CD4-positive, alpha-beta memory T cell (primary cell): ENCODE data around the gene FGD3. TPM values are rescaled to one million over a fixed set of nuclear protein-coding genes. Genes with fewer than 3 reads are reported as not detected.

Source experiments
- CTCF ChIA-PET: fragments of 350-600 bp; sonication (Branson Sonifier 250); formaldehyde crosslinking; loops from one replicate; lab custom pipeline; 2021; ENCODE audit warnings: inconsistent platforms; ENCODE audit not compliant: partially characterized antibody; lab: Charles Lee
- POLR2A ChIA-PET: fragments of 350-600 bp; sonication (Branson Sonifier 250); formaldehyde crosslinking; loops from one replicate; lab custom pipeline; 2021; ENCODE audit not compliant: partially characterized antibody; lab: Charles Lee
- DNase-seq, 5 donors: peaks; one replicate each; pipeline versions ENCODE4 v3.0.0 to v3.0.0-alpha.2; 2020 to 2022; ENCODE audit warnings: mixed read lengths in 1 of 5
- H3K27ac ChIP-seq: one replicate; pipeline ENCODE4 v1.7.0; 2013; ENCODE audit warnings: low read depth, low read length
- H3K27me3 ChIP-seq: 2 replicates; pipeline ENCODE4 v1.7.0; 2013; ENCODE audit warnings: mild to moderate bottlenecking, low read length, moderate library complexity; ENCODE audit not compliant: insufficient read depth
- H3K36me3 ChIP-seq: 2 replicates; pipeline ENCODE4 v1.7.0; 2013; ENCODE audit warnings: mild to moderate bottlenecking, low read length, moderate library complexity; ENCODE audit not compliant: insufficient read depth
- H3K4me1 ChIP-seq: 2 replicates; pipeline ENCODE4 v1.7.0; 2013; ENCODE audit warnings: mild to moderate bottlenecking, low read length, moderate library complexity; ENCODE audit not compliant: insufficient read depth
- H3K4me3 ChIP-seq, 2 donors: one replicate each; pipeline ENCODE4 v1.7.0; 2013; ENCODE audit warnings: low read length in 2 of 2, mild to moderate bottlenecking in 1 of 2
- H3K9me3 ChIP-seq, 2 donors: one replicate each; pipeline ENCODE4 v1.7.0; 2013; ENCODE audit warnings: low read length in 2 of 2, control low read depth in 1 of 2; ENCODE audit not compliant: control insufficient read depth in 1 of 2
- H3K27ac Mint-ChIP-seq, 7 donors: one replicate each; pipeline ENCODE4 v1.8.0; 2020 to 2021; ENCODE audit warnings: mixed read lengths in 7 of 7, mild to moderate bottlenecking in 6 of 7, inconsistent platforms in 3 of 7, moderate library complexity in 3 of 7
- H3K27me3 Mint-ChIP-seq, 2 donors: one replicate each; pipeline ENCODE4 v1.8.0; 2020 to 2021; ENCODE audit warnings: mixed read lengths in 2 of 2
- H3K36me3 Mint-ChIP-seq, 2 donors: one replicate each; pipeline ENCODE4 v1.8.0; 2020 to 2021; ENCODE audit warnings: mixed read lengths in 2 of 2, inconsistent platforms in 1 of 2, mild to moderate bottlenecking in 1 of 2
- H3K4me1 Mint-ChIP-seq, 4 donors: one replicate each; pipeline ENCODE4 v1.8.0; 2020 to 2021; ENCODE audit warnings: mixed read lengths in 4 of 4, mild to moderate bottlenecking in 1 of 4
- H3K4me3 Mint-ChIP-seq, 8 donors: one replicate each; pipeline ENCODE4 v1.8.0; 2020 to 2021; ENCODE audit warnings: mixed read lengths in 8 of 8, mild to moderate bottlenecking in 7 of 8, moderate library complexity in 6 of 8, inconsistent platforms in 3 of 8
- H3K9me3 Mint-ChIP-seq, 8 donors: one replicate each; pipeline ENCODE4 v1.8.0; 2020 to 2021; ENCODE audit warnings: mixed read lengths in 8 of 8, mild to moderate bottlenecking in 5 of 8, inconsistent platforms in 3 of 8, moderate library complexity in 1 of 8
- intact Hi-C: fragments of 100-400 bp; cut with micrococcal nuclease; formaldehyde crosslinking; loops from one replicate; pipeline ENCODE4 v1.15.1; 2023
- polyA plus RNA-seq, 2 donors: library from polyadenylated mRNA; unstranded; fragments of 300-500 nt; fragmentation: Illumina TruSeq; gene quantifications; one replicate each; pipeline ENCODE4 v1.2.3, GENCODE V29; 2021
- total RNA-seq, 2 experiments: library from RNA; stranded (reverse); gene quantifications; one replicate each; pipeline ENCODE4 v1.2.3, GENCODE V29; 2021

Gene FGD3
- total and polyA plus RNA-seq, 4 experiments from 2014 or later = 52.7 to 272 (median 201) TPM

DNA sequence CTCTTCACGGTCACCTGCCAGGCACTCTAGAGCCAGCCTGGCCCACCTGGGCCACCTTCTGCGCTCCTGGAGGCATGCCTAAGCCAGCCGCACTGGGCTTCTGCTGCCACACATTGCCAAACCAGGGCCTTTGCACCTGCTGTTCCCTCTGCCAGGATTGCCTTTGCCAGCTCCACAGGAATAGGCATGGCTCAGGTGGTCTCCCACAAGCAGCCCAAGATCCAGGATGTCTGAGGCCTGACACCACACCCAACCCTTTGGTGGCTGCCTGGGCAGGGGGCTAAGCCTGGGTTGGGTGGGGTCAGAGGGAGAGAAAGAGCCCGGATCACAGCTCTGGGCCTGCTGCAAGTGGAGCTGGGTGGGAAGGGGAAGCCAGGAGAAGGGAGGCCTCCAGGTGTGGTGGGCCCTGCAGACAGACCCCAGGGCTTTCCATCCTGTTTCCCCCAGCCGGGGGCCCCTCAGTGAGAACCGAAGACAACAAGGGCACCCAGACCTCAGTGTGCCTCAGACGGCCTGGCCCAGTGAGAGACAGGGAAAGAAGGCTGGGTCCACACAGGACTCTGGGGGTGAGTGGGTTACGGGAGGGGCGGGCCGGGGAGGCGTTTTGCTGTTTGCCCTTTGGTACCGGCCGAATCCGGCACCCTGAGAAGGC lies 110.5 kb downstream of the FGD3 start:
- peaks cover 4 to 16% of the 10 kb centered on the region in 2 donors for H3K36me3 Mint-ChIP-seq
- no peak overlapping the region for H3K4me3 ChIP-seq
- peak in 1 of 5 donors; percentile 47 for DNase-seq
- no peaks in the 10 kb centered on the region for H3K27me3 Mint-ChIP-seq
- peaks cover 73% of the 10 kb centered on the region for H3K4me1 ChIP-seq
- POLR2A ChIA-PET = interaction anchor here (0.8 to 23.2 kb wide), 4 partner anchors 14 to 92 kb away, joined by 3 to 654 read pairs (median 4); no protein-coding TSS in a partner anchor
- no peaks in the 10 kb centered on the region for H3K36me3 ChIP-seq
- peak overlapping the region; percentile 72 to 93 (median 91) for H3K27ac Mint-ChIP-seq
- CTCF ChIA-PET = no interaction called here
- peak overlapping the region; percentile 76 to 82 (median 78) for H3K4me3 Mint-ChIP-seq
- intact Hi-C loops = loop anchor here (1.0 kb wide), 1 partner anchor 30 kb away; no protein-coding TSS in a partner anchor
- H3K9me3 ChIP-seq = no peaks in the 10 kb centered on the region
- H3K4me1 Mint-ChIP-seq = peaks cover 31 to 82% (median 53%) of the 10 kb centered on the region in 4 donors
- H3K27me3 ChIP-seq = no peaks in the 10 kb centered on the region
- peak overlapping the region; percentile 72 for H3K27ac ChIP-seq
- H3K9me3 Mint-ChIP-seq = peaks cover 0 to 5% (median 0%) of the 10 kb centered on the region in 8 donors

DNA sequence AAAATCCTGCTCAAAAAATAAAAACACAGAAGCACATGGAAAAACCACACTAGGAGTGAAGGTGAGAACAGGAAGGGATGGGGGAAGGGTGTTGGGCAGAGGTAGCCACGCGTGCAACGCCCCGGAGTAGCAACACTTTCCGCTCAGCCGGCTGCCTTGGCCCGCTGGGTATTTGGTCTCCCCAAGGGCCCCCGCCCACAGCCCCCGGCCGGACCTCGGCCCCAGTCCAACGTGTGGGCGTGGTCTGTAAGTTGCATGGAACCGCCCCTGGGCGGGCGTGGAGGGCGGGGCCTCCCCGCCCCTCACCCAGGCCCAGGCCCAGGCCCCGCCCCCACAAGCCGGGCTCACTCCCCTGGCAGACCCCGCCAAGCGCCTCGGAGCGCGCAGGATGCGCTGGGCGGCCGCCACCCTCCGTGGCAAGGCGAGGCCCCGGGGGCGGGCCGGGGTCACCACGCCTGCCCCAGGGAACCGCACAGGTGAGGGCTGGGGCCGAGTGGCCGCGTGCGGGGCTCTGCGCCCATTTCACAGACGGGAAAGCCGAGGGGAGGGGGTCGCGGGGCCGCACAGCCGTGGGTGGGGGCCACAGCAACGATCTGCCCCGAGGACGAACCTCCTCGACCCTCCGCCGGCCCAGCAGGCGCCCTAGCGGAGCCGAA lies 111.2 kb downstream of the FGD3 start, which contains the start of gene SUSD3:
Gene SUSD3 (plus strand): TSS at position 347 of the 656 bp plus-strand sequence. CDS start 42 bp downstream, at position 389.
- H3K4me1 ChIP-seq = peaks cover 76% of the 10 kb centered on the region
- H3K36me3 Mint-ChIP-seq = peaks cover 4 to 16% of the 10 kb centered on the region in 2 donors
- CTCF ChIA-PET = interaction anchor here (1.7 kb wide), 1 partner anchor 55 kb away, joined by 10 read pairs; no protein-coding TSS in a partner anchor
- peak within 1 kb of the TSS; percentile 94 to 95 (median 95) for H3K4me3 Mint-ChIP-seq
- POLR2A ChIA-PET = interaction anchor here (0.8 to 23.2 kb wide), 14 partner anchors 14 to 104 kb away, joined by 3 to 654 read pairs (median 6); partner anchors contain the start of gene CARD19
- no peaks in the 10 kb centered on the region for H3K9me3 ChIP-seq
- no peaks in the 10 kb centered on the region for H3K36me3 ChIP-seq
- peaks cover 30 to 82% (median 58%) of the 10 kb centered on the region in 4 donors for H3K4me1 Mint-ChIP-seq
- H3K27me3 Mint-ChIP-seq = no peaks in the 10 kb centered on the region
- peak within 1 kb of the TSS; percentile 72 for H3K27ac ChIP-seq
- intact Hi-C loops = loop anchor here (1.0 kb wide), 1 partner anchor 30 kb away; no protein-coding TSS in a partner anchor
- peak within 1 kb of the TSS; percentile 96 to 100 (median 99) for H3K27ac Mint-ChIP-seq
- H3K4me3 ChIP-seq = peak within 1 kb of the TSS; percentile 86 to 92
- peak; percentile 58 to 76 (median 63) for DNase-seq
- H3K27me3 ChIP-seq = no peaks in the 10 kb centered on the region
- peaks cover 0 to 5% (median 0%) of the 10 kb centered on the region in 8 donors for H3K9me3 Mint-ChIP-seq

DNA sequence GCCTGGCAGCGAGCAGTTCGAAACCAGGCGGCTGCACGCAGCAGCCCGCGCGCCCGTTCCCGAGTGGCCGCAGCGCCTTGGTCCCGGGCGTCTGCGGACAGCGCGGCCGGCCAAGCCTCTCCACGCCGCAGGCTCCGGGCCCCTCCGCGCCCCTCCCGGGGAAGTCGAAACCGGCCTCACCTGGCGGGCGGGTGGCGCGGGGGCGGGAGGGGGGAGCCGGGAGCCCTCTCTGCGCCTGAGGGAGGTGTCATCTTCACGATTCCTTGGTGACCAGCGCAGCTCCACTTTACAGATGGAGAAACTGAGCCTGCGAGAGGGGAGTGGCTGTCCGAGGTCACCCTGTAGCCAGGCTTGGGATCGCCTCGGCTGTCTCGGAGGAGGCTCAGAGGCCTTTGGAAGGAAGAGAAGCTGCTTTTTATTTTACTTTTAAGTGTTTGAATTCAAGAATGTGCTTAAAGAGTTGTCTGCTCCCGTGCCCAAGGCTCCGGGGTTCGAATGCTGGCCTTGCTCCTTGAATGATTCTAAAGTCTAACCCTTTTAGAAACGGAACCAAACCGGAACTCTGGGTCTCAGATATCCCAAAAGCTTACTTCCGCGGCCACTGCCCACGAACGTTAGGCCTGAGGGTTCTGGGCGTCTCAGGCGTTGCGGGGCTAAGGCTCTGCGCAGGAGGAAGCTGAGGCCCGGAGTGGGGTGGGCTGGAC lies 111.8 kb downstream of the FGD3 start:
- ChIA-PET CTCF (interaction anchor here (1.1 to 1.8 kb wide), 7 partner anchors 22 to 86 kb away, joined by 3 to 10 read pairs (median 4); no protein-coding TSS in a partner anchor), POLR2A (interaction anchor here (0.8 to 23.2 kb wide), 19 partner anchors 9 to 112 kb away, joined by 3 to 654 read pairs (median 6); partner anchors contain the start of genes CARD19 and FGD3)
- H3K27ac ChIP-seq = peak overlapping the region; percentile 72
- intact Hi-C loops = no loop called here
- H3K4me1 ChIP-seq = peaks cover 77% of the 10 kb centered on the region
- peak in 1 of 5 donors; percentile 44 for DNase-seq
- H3K4me3 ChIP-seq = peak overlapping the region; percentile 86 to 92
- peak overlapping the region; percentile 94 to 95 (median 95) for H3K4me3 Mint-ChIP-seq
- H3K36me3 Mint-ChIP-seq = peaks cover 4 to 19% of the 10 kb centered on the region in 2 donors
- H3K4me1 Mint-ChIP-seq = peaks cover 36 to 86% (median 63%) of the 10 kb centered on the region in 4 donors
- H3K27ac Mint-ChIP-seq = peak overlapping the region; percentile 96 to 100 (median 99)
- peaks cover 0 to 7% (median 0%) of the 10 kb centered on the region in 8 donors for H3K9me3 Mint-ChIP-seq
- no peaks in the 10 kb centered on the region for H3K9me3 ChIP-seq
- no peaks in the 10 kb centered on the region for H3K27me3 ChIP-seq
- H3K36me3 ChIP-seq = no peaks in the 10 kb centered on the region
- no peaks in the 10 kb centered on the region for H3K27me3 Mint-ChIP-seq

DNA sequence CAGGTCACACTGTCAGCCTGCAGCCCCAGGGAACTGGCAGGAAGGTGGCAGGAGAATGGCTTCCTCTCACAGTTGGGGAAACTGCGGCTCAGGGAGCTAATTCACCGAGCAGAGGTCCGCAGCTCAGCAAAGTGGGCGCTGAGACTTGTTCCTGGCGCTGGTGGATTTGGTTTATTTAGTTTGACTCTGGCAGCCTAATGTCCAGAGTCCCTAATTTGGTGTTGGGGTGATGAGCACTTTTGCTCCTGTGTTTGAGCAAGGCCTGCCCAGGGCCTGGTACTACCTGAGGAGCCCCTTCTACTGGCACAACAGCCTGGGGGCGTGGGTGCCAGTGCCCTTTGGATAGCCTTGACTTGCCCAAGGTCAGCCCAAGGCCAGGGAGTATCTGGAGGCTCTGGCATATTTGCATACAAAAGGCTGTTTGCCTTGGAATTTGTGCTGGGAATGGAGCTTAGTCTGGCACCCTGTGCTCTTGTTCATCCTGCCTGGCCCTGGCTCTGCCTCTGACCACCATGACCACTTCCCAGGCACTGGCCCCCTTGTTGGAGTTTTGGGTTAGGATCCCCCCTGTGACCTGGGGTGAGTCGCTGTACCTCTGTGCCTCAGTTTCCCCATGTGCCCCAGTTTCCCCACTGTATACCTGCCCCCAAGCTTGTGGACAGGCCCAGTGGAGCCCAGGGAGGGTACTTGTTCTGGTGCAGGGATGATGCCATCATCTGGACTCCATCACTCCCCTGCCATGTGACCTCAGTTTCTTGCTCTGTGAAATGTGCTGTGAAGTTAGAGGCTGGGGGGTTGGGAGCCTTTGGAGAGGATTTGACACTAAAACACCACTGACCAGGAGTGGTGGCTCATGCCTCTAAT lies 112.6 kb downstream of the FGD3 start:
- Histone ChIP-seq H3K27ac (peak overlapping the region; percentile 72), H3K4me3 (peak overlapping the region; percentile 86 to 92), H3K4me1 (peaks cover 78% of the 10 kb centered on the region), H3K27me3 (no peaks in the 10 kb centered on the region), H3K36me3 (no peaks in the 10 kb centered on the region), H3K9me3 (no peaks in the 10 kb centered on the region)
- intact Hi-C loops = loop anchor here (5.0 kb wide), 1 partner anchor 72 kb away; the partner anchor contains the start of gene NINJ1
- Mint-ChIP-seq H3K4me1 (peaks cover 44 to 92% (median 69%) of the 10 kb centered on the region in 4 donors), H3K27me3 (no peaks in the 10 kb centered on the region), H3K27ac (peak overlapping the region; percentile 96 to 100 (median 99)), H3K4me3 (peak overlapping the region; percentile 94 to 95 (median 95)), H3K9me3 (peaks cover 0 to 7% (median 0%) of the 10 kb centered on the region in 8 donors), H3K36me3 (peaks cover 12 to 27% of the 10 kb centered on the region in 2 donors)
- POLR2A ChIA-PET = interaction anchor here (0.8 to 23.2 kb wide), 27 partner anchors 8 to 389 kb away, joined by 3 to 654 read pairs (median 5); partner anchors contain the start of genes CARD19, FGD3 and NINJ1
- CTCF ChIA-PET = interaction anchor here (0.8 to 1.9 kb wide), 15 partner anchors 20 to 105 kb away, joined by 3 to 10 read pairs (median 4); no protein-coding TSS in a partner anchor
- no peak for DNase-seq

DNA sequence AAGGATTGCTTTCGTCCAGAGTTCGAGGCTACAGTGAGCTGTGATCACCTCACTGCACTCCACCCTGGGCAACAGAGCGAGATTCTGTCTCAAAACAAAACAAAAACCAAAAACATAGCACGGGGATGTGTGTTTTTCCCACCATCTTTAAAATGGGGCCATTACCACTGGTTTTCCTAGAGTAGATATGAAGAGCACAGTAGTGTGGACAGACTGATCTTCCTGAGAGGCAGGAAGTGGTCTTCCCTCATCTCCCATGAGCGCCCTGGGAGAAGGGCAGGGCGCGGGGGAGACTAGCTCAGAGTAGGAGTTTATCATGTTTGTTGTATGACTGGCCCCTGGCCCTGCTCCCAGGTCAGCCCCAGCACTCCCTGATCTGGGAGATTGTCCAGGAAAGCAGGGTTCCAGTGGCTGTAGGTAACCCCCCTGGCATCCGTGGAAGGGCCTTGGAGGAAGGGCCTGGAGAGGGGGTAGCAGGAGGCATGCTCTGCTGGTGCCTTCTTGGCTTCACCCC lies 113.5 kb downstream of the FGD3 start:
- ChIA-PET CTCF (interaction anchor here (0.8 to 1.9 kb wide), 11 partner anchors 19 to 106 kb away, joined by 3 to 7 read pairs (median 4); no protein-coding TSS in a partner anchor), POLR2A (interaction anchor here (0.9 to 23.2 kb wide), 16 partner anchors 11 to 390 kb away, joined by 3 to 654 read pairs (median 6); partner anchors contain the start of genes CARD19 and NINJ1)
- no peak for DNase-seq
- H3K4me3 Mint-ChIP-seq = peak overlapping the region; percentile 94 to 95 (median 95)
- peaks cover 12 to 33% of the 10 kb centered on the region in 2 donors for H3K36me3 Mint-ChIP-seq
- no peaks in the 10 kb centered on the region for H3K9me3 ChIP-seq
- peak overlapping the region; percentile 72 for H3K27ac ChIP-seq
- peaks cover 0 to 7% (median 0%) of the 10 kb centered on the region in 8 donors for H3K9me3 Mint-ChIP-seq
- H3K27me3 Mint-ChIP-seq = no peaks in the 10 kb centered on the region
- peaks cover 48 to 94% (median 72%) of the 10 kb centered on the region in 4 donors for H3K4me1 Mint-ChIP-seq
- peaks cover 7% of the 10 kb centered on the region for H3K36me3 ChIP-seq
- no peaks in the 10 kb centered on the region for H3K27me3 ChIP-seq
- H3K4me1 ChIP-seq = peaks cover 78% of the 10 kb centered on the region
- intact Hi-C loops = loop anchor here (5.0 kb wide), 1 partner anchor 71 kb away; the partner anchor contains the start of gene NINJ1
- peak overlapping the region; percentile 96 to 100 (median 99) for H3K27ac Mint-ChIP-seq
- H3K4me3 ChIP-seq = peak overlapping the region; percentile 86 to 92
